Measurements from ENCODE around the gene TNP1.

TNP1 gene, protein sequence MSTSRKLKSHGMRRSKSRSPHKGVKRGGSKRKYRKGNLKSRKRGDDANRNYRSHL

DNA sequence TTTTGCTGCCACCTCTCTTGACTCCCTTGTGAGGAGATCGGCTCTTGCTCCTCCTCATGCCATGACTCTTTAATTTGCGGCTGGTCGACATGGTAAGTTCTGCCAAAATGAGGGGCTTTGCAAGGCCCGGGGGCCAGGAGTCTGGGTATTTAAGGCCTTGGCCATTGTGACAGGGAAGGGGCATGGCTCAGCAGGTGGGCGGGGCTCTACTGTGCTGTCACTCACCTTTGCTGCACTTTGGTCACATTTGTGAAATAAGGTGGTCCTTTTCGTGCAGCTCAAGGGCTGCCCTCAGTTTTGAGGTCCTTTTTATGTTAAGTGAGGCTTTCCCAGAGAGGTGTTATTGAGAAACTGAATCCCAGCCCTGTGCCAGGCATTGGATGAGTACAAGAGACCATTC lies at the start of gene TNP1:
Gene TNP1 (minus strand): TSS at position 121 of the 400 bp plus-strand sequence. CDS start 30 bp downstream, at position 91.
- DNase-seq: no peak

DNA sequence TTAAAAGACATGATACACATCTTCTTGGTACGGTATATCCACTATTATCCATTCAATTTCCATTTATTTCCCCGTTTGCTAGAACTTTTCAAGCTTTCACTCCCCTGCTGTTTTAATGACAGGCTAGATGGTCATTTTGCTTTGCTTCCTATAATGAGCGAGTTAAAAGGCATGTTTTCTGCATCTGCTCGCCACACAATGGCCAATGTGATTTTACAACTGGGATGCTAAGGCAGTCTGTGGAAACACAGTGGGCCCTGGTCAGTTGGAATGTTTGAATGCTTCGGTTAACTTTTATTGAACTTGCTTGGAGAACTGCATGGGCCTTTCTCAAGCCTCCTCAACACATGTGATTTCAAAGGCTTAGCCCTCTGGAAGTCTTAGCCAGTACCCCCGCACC lies 48.4 kb upstream of the TNP1 start:
- no peak for DNase-seq

DNA sequence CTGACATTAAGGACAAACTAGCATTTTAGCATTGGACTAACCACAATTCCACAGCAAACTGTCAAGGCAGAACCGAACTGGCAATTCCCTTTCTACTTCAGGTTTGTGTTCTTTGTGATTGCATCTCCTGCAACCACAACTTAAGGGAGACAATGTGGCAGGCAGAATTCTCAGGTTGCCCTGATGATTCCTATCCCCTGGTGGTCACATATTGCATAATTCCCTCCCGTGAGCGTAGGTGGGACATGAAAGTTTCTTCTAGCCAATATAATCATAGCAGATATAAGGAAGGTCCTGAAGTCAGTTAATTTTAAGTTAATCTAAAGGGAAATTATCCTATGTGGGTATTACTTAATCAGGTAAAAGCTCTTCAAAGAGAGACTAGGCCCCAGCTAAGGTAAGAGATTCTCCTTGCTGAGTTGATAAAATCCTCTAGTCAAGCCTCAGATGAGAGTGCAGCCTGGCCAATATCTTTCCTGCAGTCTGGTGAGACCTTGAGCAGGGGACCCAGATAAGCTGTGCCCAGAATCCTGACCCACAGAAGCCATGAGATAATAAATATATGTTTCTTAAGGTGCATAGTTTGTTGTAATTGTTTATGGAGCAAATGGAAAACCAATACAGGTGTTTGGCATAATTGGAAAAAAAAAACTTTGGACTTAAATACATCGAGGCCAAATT lies 45.9 kb upstream of the TNP1 start:
- no peak for DNase-seq

DNA sequence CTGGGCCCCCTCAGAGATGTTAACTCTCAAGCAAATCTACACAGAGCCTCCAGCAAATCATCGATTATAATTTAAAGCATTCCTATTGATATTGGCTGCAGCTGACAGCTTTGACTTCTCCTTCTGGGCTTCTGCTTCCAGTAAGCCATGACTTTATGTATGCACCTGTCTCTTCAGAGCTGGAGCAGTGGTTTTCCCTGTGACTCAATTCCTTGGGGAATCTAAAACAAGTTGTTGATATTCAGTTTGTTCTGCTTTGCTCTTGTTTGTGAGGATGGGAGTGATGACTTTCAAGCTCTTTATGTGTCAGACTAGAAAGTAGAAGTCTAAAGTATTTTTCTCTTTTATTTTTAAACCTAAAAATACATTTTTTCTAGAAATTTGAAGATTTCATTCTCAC lies 45.1 kb upstream of the TNP1 start:
- DNase-seq: no peak

DNA sequence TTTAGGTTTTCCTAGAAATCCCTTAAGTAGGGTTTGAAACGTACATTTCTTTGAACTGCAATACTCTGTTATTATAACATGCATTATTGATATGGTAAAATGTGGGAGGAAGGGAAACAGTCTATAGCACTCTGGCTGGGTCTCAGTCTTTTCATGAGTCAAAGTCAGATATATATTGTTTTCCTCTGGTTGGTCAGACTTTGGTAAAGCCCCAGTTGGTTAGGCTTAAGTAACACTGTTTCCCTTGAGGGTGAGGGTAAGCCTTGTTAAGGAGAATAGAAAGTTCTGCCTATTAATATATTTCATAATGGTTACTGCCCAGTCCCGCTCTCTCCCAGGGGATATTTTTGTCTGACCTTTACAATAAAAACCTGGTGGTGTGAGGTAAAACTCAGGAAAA lies 44.7 kb upstream of the TNP1 start:
- no peak for DNase-seq

DNA sequence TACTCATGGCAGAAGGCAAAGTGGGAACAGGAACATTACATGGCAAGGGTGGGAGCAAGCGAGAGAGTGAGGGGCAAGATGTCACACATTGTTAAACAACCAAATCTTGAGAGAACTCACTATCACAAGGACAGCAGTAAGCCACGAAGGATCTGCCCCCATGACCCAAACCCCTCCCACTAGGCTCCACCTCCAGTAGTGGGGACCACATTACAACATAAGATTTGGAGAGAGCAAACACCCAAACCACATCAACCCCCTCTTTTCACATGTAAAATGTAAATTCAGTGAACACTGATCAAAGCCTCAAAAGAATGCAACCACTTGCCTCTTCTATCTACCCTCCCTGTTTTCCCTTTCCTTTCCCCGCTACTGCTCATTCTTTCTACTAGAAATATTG lies 43.6 kb upstream of the TNP1 start:
- no peak for DNase-seq

DNA sequence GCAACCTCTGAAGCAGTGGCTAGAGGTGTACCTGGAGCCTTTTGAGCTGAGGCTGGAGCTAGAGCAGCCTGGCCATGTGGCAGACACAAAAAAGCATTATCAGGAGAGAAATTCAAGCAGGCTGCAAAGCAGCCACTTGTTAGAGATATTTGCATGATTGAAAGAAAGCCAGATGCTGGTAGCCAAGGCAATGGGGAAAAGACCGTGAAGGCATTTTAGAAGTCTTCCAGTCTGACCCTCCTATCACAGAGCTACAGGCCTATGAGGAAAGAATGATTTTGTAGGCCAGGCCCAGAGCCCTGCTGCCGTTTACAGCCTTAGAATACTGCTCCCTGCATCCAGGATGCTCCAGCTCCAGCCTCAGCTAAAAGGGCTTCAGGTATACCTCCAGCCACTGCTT lies 41.4 kb upstream of the TNP1 start:
- DNase-seq: no peak

DNA sequence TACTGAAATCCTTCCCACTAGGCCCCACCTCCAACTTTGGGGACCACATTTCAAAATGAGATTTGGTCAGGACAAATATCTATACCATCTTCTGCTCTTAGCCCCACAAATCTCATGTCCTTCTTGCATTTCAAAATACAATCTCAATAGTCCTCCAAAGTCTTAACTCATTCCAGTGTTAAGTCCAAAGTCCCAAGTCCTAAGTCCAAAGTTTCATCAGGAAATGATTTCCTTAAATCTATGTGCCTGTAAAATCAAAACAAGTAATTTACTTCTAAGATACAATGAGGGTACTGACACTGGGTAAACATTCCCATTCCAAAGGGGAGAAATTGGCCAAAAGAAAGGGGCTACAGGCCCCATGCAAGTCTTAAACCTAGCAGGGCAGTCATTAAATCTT lies 40.5 kb upstream of the TNP1 start:
- DNase-seq: no peak

DNA sequence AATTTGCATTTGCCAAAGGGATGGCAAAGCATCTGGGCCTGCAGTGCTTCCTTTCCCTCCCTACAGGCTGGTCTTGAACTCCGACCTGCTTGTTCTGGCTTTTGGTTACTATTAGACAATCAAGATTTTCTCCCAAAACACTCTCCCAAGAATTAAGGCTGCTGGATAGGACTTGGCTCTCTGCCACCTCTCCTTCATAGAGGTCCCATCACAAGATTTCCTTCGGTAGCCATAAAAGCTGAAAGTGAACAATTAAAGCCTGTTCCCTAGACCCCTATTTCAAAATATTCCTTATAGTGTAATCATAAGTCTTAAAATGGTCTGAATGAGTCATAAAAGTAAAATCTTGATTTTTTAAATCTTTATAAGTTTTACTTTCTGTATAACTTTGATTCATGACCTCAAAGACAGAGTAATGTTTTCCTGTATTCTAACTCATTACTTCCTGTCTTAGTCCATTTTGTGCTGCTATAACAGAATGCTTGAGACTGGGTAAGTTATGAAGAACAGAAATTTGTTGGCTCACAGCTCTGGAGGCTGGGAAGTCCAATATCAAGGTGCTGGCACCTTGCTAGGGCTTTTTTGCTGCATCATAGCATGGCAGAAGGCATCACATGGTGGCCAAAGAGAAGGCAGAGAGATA lies 37.8 kb upstream of the TNP1 start:
- no peak for DNase-seq

DNA sequence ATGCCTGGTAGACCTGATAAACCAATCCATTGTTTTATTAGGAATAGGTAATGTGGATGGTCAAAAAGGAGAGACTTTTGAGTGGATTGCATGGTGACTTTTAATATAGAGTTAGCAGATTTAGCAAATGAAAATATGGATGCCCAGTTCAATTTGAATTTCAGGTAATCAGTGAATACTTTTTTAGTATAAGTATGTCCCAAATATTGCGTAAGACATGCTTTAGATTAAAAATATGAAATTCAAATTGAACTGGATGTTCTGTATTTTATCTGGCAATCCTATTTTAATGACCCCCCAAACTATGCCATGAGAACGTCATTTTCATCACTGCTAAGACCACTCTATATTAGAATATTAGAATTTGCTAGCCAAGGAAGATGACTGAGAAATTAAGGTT lies 30.3 kb upstream of the TNP1 start:
- no peak for DNase-seq

DNA sequence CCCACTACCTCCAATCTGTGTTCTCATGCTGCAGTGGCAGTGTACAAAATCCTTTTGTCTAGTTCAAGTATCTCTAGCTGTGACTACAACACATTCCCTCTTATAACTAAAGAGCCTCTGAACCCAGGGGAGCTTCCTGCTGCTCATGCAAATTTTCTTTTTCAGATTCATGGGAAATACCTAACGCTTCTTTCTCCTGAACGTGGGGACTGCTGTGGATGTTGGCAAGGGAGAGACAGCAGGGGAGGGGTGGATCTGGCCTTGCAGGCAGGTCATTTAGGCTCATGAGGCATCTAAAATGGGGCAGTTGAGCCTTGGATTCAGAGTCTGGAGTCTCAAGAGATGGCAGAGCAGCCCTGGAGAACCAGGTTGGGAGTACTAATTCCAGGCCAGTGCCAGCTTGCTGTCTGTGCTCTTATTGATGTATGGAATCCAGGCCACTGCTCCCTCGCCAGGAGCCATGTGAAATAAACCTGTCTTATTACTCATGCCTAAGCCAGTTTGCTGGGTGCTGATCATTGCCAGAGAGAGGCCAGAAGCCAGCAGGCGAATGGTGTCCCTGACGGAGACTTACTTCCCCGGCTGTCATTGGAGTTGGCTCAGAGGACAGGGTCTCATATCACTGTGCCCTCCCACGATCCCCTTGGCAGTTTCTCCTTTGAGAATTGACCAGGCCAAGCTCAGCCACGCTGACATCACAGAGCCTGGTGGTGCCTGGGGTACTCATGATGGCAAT lies 29.2 kb upstream of the TNP1 start:
- DNase-seq: no peak

DNA sequence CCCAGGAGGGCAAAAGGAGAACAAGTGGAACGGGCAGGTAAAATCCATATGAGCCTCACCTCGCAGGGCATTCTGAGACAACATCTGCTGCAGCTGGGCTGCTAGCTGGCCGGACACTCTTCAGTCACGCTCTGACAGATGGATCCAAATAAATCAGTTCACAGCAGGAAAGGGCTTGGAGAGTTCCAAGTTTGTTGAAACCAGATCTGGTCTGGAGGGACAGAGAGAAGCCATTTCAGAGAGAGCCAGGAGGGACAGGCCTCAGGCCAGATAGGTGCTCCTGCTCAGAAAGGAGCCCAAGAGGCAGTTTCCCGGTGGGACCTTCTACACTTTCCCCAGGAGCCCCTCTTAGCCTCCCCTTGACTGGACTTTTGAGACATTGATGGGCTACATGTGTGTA lies 28.2 kb upstream of the TNP1 start:
- no peak for DNase-seq

DNA sequence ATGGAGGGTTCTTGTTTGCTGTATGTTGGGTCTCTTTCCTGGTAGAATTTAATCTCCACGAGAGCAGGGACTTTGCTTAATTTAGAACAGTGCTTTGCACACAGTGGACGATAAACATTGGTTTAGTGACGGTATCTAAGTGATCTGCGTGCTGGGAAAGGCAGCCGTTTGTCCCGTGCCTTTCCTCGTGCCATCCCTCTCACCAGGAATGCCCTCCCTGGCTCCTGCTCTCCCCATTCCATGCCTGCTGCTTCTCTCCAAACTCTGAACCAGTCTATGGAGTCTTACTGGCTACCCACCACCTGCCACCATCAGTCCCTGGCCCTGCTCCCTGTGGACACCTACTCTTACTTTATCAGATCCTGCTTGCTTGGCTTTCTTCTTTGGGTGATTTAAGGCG lies 27.3 kb upstream of the TNP1 start:
- no peak for DNase-seq

DNA sequence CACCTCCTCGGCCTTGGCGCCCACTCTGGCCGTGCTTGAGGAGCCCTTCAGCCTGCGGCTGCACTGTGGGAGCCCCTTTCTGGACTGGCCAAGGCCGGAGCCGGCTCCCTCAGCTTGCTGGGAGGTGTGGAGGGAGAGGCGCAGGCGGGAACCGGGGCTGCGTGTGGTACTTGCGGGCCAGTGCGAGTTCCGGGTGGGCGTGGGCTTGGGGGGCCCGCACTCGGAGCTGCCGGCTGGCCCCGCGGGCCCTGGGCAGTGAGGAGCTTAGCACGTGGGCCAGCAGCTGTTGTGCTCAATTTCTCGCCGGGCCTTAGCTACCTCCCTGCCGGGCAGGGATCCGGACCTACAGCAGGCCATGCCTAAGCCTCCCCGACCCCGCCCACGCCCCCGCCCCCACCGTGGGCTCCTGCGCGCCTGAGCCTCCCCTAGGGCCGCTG lies 25.3 kb upstream of the TNP1 start:
- DNase-seq: no peak

DNA sequence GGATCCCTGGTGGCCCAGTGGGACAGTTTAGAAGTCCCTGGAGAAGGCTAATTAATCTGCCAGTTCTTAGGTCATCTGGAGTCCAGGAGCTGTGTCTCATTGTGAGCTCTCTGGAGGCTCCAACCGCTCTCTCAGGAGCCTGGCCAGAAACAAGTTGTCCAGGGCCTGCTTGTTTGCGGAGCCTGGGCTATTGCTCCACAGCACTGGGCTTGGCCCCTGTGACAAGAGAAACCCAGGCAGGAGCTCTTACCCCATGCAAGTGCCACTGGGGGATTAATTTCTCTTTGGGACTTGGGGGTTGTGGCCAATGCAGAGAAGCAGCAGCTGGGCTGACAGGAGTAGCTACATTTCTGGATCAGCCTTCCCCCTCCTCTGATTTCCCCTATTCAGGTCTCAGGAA lies 24.5 kb upstream of the TNP1 start:
- no peak for DNase-seq

DNA sequence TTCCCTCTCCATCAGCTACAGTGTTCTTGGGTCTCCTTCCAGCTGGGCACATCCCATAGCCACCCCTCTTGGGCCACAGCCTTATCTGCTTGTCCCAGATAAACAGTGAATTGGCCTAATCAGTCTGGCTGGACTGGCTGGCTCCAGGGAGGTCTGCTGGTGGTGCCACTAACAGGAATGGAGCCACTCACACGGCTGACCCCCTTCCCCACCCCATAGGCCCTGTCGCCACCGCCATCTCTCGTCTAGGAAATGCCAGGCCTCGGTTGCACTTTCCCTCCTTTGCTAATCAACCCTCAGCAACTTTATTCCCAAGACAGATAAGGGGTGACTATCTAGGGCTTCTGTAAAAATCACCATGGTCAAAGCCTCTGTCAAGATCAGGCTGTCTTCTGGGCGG lies 23.0 kb upstream of the TNP1 start:
- DNase-seq: no peak

DNA sequence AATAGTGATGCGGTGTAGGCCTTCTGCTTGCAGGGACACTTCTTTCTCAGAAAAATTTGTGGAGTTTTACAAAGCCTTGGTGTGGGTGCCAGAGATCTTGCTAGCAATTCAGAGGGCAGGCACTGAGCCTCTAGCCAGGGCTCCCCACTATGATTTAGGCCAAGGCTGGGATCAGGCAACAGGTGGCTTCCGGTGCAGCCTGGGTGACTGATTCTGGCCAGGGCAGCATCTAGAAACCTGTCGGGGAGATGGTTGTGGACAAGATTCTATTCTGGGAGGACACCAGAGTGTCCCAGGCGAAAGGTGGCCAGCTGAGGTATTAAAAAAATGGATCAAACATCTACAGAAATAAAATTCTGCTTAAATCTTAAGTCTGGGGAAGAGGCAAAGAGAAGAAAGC lies 21.5 kb upstream of the TNP1 start:
- DNase-seq: no peak

DNA sequence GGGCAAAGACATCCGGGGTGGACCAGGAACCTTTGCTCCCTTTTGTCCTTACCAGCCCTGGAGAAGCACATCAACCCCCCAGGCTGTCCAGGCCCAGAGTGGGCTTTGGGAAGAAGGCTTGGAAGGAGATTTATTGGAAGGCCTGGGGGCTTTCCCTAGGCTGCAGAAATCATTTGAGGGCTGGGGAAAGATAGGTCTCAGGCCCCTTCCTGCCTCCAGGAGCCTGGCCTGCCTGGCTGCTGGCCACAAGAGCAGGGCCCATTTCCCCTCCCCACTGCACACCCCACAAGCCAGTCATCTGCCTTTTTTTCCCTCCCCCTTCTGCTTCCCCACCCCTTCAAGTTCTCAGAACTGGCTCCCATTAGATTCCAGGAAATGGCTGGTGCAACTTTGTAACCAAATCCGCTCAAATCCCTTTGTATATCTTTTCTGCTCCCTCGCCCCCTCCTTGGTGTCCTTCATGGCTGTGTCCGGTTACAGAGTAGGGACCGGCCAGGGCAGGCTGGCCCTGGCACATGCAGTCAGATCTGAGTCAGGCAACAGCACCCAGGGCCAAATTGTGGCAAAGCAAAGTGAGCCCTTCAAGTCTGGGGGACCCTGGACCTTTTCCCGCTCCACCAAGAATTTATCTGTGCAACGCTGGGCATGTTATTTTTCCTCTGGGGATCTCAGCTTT lies 20.8 kb upstream of the TNP1 start:
- DNase-seq: no peak

DNA sequence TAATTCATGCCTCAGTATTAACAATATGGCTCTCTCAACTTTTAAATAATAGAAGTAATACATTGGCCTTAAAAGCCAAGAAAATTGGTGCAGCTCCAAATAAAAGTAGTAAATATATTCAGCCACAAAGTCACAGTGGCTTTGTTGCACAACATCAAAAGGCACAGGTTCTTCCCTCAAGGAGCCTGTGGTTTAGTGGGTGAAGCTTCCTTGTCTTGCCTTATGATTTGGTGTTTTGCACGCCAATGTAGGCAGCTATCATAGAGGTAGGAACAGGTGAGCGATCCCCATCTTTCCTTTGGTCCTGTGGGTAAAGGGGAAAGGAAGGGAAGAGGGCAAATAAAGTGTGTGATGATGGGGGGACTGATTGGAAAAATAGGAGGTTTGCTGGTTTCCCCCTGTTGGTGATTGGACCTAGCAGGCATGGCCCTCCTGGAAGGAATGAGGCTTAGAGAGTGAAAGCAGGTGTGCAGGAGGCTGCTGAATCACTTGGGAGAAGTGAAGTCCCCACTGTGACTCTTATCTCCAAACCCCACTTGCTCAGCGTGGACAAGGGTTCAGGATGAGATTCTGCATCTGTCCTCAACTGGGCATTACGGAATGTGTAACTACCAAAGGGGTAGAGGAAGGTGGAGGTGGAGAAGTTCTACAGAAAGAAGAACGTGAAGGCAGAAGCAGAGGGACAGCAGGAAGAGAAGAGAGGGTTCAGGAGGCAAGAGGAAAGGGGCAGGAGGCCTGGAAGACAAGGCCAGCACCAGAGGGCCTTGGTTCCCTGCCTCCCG lies 20.1 kb upstream of the TNP1 start:
- DNase-seq: no peak

DNA sequence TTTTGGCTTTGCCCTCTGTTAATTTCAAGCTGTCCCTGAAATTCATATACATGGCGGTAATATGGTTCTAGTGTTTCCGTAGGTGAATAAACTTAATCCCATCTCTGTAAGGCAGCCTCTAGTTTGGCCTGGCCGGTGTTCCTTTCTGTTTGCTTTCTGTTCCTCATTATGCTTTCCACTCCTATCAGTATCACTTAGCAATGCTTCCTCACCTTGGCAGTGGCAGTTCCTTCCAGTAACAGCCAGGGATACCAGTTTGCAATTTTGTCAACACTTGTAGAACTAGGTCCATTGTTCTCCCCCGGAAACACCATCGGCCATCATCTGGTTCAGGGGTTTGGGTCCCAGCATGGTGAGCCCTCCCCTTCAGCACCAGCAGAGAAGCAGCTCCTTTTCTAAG lies 18.2 kb upstream of the TNP1 start:
- DNase-seq: no peak

DNA sequence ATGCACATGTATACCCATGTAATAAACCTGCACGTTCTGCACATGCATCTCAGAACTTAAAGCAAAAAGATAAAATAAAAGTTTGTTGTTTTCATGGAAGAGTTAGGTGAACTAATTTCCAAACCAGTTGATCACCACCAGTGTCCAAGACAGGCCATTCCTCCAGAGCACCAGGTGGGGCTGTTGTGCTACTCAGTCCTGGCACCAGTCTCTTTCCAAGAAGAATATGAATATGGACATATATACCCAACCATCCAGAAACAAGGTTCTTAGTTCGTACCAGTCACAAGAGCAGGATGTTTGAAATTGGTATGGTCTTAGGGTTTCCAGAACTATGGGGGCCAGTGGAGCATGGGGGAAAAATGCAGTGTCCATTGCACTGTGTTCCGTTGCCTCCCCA lies 17.2 kb upstream of the TNP1 start:
- DNase-seq: no peak

DNA sequence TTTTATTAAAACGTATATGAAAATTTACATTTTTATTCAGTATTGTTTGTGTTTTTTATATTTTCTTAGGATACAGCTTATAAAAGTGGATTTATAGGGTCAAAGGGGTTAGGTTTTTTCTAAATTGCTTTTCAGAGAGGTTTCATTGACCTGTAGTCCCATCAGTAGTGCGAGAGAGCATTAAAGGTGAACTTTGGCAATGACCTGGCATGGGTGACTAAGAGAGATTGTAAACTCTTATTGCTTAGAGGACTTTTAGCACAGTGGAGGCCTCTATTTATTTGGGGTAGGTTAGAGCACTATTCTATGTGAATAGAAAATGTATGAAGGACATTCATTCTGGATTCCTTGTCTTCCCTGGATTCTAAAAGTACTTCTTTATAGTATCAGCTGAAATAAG lies 16.0 kb upstream of the TNP1 start:
- no peak for DNase-seq

DNA sequence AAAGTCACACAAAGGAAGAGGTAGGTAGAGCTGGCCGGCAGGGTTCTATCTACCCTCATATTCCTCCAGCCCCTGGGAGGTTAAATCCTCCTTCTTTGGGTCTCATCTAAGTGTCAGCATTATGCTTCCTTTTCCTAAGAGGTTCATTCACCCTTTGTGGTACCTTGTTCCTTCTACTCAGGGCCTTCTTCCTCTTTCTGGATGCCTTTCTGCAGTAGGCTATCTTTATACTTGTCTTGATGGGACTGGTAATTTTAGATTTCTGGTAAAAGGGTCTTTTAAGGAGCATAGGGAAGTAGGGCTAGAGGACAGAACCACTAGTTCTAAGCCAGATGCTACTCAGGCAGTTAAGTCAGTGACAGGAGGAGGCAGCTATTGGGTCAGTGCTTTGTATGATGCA lies 13.7 kb upstream of the TNP1 start:
- no peak for DNase-seq

Data from activated effector memory CD4-positive, alpha-beta T cell treated with Interleukin-2 at 50 U/mL for 16 hours (primary cell).